Neural cell (in vitro differentiated cells): ENCODE results near the gene R3HDM4.

Experiments
- CTCF ChIP-seq: fragments of 450-650 bp; IDR thresholded peaks from 2 replicates; pipeline ENCODE4 v1.5.1; 2014; ENCODE audit warnings: antibody characterized with exemption, mild to moderate bottlenecking, moderate library complexity; ENCODE audit not compliant: poor library complexity, severe bottlenecking
- EP300 ChIP-seq: fragments of 450-650 bp; conservative IDR thresholded peaks from 2 replicates; pipeline ENCODE4 v1.6.1; 2014; ENCODE audit warnings: antibody characterized with exemption, mild to moderate bottlenecking, moderate library complexity; ENCODE audit not compliant: poor library complexity, severe bottlenecking
- RAD21 ChIP-seq: fragments of 450-650 bp; conservative IDR thresholded peaks from 2 replicates; pipeline ENCODE4 v1.6.1; 2014; ENCODE audit warnings: antibody characterized with exemption, mild to moderate bottlenecking, moderate library complexity
- TAF1 ChIP-seq: IDR thresholded peaks from 2 replicates; pipeline ENCODE4 v1.6.1; 2012; ENCODE audit warnings: low read depth
- TF ChIP-seq, protein P1 (sequence below): IDR thresholded peaks from 2 replicates; pipeline ENCODE4 v1.6.1; 2012; ENCODE audit warnings: borderline replicate concordance

- TF ChIP-seq RAD21 (no peak), EP300 (no peak), CTCF (no peak), TAF1 (no peak)
- TF ChIP-seq, protein P1, sequence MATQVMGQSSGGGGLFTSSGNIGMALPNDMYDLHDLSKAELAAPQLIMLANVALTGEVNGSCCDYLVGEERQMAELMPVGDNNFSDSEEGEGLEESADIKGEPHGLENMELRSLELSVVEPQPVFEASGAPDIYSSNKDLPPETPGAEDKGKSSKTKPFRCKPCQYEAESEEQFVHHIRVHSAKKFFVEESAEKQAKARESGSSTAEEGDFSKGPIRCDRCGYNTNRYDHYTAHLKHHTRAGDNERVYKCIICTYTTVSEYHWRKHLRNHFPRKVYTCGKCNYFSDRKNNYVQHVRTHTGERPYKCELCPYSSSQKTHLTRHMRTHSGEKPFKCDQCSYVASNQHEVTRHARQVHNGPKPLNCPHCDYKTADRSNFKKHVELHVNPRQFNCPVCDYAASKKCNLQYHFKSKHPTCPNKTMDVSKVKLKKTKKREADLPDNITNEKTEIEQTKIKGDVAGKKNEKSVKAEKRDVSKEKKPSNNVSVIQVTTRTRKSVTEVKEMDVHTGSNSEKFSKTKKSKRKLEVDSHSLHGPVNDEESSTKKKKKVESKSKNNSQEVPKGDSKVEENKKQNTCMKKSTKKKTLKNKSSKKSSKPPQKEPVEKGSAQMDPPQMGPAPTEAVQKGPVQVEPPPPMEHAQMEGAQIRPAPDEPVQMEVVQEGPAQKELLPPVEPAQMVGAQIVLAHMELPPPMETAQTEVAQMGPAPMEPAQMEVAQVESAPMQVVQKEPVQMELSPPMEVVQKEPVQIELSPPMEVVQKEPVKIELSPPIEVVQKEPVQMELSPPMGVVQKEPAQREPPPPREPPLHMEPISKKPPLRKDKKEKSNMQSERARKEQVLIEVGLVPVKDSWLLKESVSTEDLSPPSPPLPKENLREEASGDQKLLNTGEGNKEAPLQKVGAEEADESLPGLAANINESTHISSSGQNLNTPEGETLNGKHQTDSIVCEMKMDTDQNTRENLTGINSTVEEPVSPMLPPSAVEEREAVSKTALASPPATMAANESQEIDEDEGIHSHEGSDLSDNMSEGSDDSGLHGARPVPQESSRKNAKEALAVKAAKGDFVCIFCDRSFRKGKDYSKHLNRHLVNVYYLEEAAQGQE, result no peak
Measured at GRCh38 chr19:873561-874041, 39.4 kb downstream of the R3HDM4 start.
